CD1c-positive myeloid dendritic cell (primary cell): Measurements from ENCODE around the gene KCNT2.

Experiments
- DNase-seq: peaks from one replicate; pipeline ENCODE4 v3.0.0-alpha.2; 2016; ENCODE audit errors: extremely low spot score

Gene KCNT2

DNA sequence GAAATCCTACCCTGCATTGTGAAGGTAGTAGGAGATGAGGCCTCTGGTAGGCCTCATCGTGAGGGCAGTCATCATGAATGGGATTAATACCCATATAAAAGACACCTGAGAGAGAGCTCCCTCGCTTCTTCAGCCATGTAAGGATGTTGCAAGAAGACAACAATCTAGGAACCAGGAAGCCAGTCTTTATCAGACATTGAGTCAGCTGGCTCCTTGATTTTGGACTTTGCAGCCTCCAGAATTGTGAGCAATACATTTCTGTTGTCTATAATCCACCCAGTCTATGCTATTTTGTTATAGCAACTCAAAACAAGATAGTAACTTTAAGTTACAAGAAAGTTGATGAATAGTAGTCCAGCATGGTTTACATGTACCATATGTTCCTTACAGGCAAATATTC lies 208.5 kb downstream of the KCNT2 start:
- no peak for DNase-seq

- DNase-seq = no peak
These were observed 214.5 kb downstream of the KCNT2 start for GRCh38 chr1:196393742-196394141.

GRCh38 chr1:196393282-196393681 lies 215.0 kb downstream of the KCNT2 start:
- DNase-seq = no peak

GRCh38 chr1:196387766-196388165 lies 220.5 kb downstream of the KCNT2 start:
- DNase-seq = no peak

DNA sequence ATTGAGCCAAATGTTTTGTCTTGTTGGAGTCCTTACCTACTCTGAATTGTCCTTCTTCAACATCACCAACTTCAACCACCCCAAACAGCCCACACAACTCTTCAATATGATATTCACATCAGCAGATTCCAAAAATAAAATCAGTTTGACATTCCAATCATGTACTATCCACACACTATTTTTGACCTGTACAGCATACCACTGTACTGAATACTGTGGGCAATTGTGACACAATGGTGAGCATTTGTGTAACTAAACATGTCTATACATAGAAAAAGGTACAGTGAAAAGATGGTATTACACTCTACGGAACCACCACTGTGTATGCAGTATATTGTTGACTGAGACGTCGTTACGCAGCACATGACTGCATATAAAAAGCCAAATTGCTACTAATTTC lies 223.1 kb downstream of the KCNT2 start:
- no peak for DNase-seq

- no peak for DNase-seq
These were observed 225.9 kb downstream of the KCNT2 start for GRCh38 chr1:196382383-196382782.

GRCh38 chr1:196381544-196381943 lies 226.7 kb downstream of the KCNT2 start:
- no peak for DNase-seq

- no peak for DNase-seq
These were observed 227.9 kb downstream of the KCNT2 start for GRCh38 chr1:196380316-196380715.

- no peak for DNase-seq
These were observed 230.4 kb downstream of the KCNT2 start for GRCh38 chr1:196377811-196378210.

GRCh38 chr1:196376630-196377328 lies 231.5 kb downstream of the KCNT2 start:
- DNase-seq = no peak

GRCh38 chr1:196373798-196374197 lies 234.4 kb downstream of the KCNT2 start:
- DNase-seq = no peak

DNA sequence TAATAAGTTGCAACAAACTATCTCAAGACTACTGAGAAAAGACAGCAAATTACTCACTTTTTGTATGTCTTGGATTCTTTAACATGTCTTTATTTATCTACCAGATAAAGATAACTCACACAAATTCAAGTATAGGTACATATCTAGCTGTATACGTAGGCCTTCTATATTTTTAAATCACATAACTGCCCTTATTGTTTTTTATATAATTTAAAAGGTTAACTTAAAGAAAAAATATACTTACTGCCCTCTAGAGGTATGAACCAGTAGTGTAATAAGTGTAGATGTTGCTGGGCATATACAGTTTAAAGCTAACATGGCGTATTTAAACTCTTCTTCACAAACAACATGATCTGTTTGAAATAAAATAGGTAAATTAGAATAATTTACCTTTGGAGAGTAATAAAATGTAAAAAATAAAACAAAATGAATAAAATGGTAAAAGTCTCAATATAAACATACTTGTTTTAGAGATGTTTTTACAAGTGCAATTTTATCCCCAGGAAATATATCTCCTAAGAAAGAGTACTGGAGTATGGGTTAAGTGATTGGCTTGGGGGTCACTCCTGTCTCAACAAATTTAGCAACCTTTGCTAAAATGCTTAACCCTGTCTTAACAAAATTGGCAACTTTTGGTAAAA lies 235.2 kb downstream of the KCNT2 start:
- peak; percentile 35 for DNase-seq

DNA sequence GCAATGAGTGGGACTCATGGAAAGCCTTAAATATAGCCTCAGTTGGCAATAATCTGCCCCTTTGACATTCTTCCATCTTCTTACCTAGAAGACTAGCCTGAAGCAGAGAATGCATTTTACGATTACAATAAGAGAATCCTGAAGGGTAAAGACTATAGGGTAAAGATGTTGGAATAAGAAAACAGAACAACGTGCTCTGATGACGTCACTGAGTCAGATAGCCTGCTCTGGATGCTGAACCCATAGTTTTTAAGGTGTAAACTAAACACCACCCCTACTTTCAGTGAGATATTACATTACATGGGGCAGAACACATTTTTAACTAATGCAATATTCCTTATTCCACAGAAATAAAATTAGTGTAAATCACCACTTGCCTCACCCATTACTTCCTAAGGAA lies 240.4 kb downstream of the KCNT2 start:
- DNase-seq = no peak

DNA sequence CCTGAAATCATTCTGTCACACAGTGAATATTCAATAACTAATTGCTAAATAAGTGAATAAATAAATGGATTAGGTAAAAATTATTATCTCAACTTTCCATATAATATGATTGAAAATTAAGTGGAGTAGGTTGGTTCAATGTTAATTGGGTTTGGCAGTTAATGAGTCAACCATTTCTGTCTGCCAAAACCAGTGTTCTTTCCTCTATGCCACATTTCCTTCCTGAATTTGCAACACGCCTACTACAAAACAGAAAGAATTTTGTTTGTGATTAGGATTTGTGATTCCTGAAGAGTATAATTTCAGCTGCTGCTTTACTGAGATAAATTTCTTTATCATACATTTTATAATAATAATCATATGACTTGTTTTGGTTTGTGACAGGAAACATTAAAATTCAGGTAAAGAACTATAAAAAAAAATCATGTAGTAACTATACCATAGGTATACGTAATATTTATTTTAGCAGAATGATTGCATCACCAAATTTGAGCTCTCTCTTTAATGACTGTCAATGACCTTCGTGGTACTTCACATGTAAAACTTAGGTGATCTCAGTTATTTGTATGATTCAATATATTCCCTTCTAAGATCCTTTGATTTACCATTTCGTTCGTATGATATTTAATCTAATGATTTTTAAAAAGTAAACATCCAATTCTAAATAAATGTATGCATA lies 241.3 kb downstream of the KCNT2 start:
- DNase-seq = no peak

- DNase-seq = no peak
These were observed 247.0 kb downstream of the KCNT2 start for GRCh38 chr1:196361112-196361714.

- no peak for DNase-seq
These were observed 250.3 kb downstream of the KCNT2 start for GRCh38 chr1:196357913-196358312.

DNA sequence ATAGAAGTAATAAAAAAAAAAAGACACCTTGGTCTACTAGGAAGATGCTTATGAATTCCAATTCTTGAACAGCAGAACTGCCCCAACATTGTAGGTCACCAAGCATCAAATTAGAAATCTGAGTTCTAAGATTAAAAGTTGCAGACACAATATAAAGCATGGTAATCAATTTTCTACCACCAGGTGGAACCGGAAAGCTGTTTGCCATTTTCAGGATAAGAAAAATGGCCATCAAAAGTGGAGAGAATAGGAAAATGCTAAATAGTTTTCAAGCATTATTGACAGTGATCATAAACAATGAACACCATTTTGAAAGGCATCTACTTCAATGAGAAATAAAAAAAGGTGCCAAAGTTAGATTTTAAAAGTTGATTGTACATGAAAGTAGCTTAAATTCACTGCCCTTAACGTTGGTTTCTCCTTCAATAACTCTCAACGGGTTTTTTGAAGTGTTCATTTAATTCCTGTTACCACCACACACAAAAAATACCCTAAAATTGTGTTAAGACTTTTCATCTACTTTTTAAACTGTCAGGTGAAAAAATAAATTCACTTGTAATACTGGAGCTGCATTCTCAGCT lies 252.9 kb downstream of the KCNT2 start:
- no peak for DNase-seq

DNA sequence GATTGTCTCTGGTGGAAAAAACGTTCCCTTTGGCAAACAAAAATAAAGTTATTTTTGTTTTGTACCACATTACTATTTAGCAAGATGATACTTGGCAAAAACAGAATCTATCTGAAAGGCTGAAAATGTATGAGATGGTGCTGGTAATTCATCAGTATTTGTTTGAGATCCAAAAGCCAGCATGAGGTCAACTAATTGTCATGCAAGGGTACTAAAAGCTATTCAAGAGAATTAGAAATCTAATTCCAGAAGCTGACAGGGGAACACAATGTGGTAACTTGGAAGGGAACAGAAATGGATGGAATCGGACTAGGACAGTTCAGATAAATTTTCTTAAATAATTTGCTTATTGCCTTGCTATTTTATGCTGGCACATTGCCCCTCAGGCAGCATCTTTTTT lies 263.8 kb downstream of the KCNT2 start:
- no peak for DNase-seq

GRCh38 chr1:196324345-196324744 lies 283.9 kb downstream of the KCNT2 start:
- DNase-seq = no peak

- no peak for DNase-seq
These were observed 284.4 kb downstream of the KCNT2 start for GRCh38 chr1:196323869-196324268.

- no peak for DNase-seq
These were observed 288.9 kb downstream of the KCNT2 start for GRCh38 chr1:196319301-196319700.
